ENCODE measurements around the gene NECAP2.
"Not testable (repeated sequence)": the region's sequence is repeated elsewhere in the genome, so short reads cannot be mapped to it uniquely, and the experiment has no call there.

The NECAP2 gene

DNA sequence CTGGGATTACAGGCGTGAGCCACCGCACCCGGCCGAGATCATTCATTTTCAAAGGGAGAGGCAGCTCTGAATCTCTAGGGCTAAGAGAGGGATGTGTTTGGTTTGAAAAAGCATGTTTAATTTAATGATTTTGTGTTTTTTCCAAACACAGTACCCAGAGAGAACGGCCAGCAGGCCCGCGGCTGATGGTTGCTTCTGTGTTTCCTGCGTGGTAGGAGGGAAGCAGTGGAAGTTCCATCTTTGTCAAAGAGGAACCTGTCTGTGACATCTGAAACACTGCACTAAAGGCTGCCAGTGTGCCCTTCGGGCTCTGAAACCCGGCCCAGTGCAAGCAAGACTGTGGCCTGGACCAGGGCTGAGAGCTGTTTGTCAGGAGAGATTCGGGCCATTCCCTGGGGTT lies 59.9 kb downstream of the NECAP2 start:
- peak; percentile 4 for DNase-seq

DNA sequence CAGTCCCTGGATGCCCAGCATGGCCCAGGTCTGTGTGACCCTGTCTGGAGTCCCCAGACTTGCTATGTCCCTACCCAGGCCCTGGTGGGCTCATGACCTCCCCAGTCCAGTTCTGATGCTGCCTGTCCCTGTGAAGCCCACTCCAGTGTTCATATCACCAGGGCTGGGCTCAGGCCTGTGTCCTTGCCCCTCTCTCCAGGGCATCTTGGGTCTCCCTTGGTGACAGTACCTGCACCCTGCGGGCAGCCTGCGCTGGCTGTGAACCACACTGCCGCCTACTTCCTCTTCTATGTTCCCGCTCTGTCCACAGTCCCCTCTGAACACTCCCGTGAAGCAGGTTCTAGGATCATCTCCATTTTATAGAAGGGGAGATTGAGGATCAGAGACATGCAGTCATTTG lies 60.5 kb downstream of the NECAP2 start:
- DNase-seq, result peak; percentile 10

DNA sequence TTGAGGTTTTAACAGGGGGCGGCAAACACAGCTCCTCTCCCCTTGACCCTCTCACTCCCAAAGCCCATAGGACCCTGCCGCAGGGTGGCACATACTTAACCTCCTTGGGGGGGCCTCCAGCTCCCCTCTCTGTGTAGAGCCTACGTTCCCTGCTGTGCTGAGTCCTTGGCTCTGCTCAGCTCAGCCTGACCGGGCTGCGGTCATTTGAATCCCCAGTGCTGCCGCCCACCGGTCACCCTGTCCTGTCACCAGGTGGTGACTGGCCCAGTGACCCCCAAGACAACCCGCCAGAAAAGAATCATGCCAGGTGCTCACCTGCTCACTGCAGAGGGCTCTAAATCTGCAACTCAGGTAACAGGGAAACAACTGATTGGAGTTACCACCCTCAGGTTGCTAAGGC lies 60.9 kb downstream of the NECAP2 start:
- not testable (repeated sequence) for DNase-seq

DNA sequence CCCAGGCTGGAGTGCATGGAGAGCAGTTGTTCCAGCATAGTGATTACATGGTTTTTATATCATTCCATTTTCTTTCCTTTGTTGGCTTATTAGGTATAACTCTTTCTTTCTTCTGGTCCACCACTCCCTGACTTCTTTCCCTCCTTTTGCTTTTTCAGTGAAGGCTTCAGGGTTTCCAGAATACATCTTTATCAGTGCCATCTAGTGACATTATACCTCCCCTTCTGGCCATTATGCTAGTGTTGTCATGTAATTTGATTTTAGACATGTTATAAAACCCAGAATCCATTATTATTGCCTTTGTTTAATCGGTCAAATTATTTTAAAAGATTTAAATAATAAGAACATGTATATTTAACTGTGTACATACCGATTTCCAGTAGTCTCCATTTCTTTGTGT lies 63.0 kb downstream of the NECAP2 start:
- DNase-seq, result no peak

DNA sequence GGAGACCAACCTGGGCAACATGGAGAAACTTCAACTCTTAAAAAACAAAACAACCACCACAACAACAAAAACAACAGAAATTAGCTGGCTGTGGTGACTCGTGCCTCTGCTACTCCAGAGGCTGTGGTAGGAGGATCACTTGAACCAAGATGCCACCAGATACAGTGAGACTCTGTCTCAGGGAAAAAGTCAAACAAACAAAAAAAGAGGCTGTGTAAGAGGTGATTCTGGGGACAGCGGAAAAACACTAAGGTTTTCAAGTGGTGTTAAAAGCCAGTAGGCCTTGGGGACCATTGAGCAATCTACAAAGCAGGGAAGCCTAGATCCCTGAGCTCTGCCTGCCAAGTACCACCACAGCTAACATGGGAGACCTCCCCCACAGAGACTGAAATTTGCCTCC lies 65.3 kb downstream of the NECAP2 start:
- DNase-seq, result not testable (repeated sequence)

DNA sequence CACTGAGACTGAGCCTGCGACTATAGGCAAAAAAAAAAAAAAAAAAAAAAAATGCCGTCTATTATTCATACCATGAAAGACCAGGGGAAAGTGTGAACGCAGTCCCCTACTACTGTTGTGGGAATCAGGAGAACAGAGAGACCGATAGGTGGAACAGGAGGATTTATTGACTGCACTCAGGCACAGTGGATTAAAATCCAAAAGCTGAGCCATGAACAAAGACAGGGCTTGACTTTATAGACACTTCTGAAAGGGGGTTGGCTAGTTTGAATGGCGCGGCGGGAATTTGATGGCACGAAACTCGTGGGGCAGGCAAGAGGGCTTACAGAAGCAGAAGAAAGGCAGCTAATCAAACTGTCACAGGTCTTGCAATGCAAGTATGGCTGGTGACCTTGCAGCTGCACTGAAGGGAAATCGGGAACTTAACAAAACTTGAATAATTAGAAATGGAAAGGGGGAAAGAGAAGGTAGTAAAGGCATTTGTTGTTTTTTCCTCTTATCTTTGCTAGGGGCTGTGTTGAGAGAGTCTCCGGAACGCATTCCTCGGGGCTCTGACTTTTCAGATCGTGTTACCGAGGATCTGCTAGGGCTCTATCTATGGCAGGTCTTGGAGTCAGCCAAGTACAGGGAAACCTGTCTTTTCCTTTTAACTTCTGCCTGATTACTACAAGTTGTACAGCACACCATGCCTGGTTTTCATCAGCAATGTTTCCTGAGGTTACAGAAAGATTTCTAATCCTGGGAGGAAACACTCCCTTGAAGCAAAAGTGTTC lies 66.0 kb downstream of the NECAP2 start:
- DNase-seq, result not testable (repeated sequence)

DNA sequence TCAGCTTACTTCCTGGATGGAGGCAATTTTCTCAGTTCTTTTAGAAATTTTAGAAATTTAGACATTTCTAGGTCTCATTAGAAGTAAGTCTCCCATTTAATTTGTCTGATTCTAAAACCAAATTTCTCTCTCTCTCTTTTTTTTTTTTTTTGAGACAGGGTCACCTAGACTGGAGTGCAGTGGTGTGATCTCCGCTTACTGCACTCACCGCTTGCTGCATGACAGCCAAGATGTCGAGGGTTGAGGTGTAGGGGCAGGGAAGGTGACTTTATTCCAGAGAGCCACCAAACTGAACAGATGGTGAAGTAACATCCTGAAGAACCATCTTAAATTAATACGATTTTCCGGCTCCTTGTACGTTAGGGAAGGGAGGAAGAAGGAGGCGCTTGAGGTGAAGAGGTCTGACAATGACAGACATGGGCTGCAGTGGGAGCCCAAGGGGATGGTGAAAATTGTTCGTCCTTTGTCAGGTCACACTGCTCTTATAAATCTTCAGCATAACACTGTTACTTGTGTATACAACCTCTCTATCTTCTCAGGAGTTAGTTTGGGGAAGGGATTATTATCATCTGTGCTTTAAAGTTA lies 68.4 kb downstream of the NECAP2 start:
- DNase-seq, result not testable (repeated sequence)
